ENCODE results near the gene PISD. TPM values are rescaled to one million over a fixed set of nuclear protein-coding genes. Genes with fewer than 3 reads are reported as not detected.

PISD gene
- total and polyA plus RNA-seq, 12 donors: 15.5 to 30.0 (median 18.7) TPM

- no peak for DNase-seq
- Histone ChIP-seq H3K27me3 (no peaks in the 10 kb centered on the region), H3K4me3 (no peak overlapping the region), H3K4me1 (peaks cover 0 to 25% (median 0%) of the 10 kb centered on the region in 9 donors), H3K9me3 (no peaks in the 10 kb centered on the region), H3K27ac (no peak overlapping the region), H3K36me3 (peaks cover 0 to 27% (median 0%) of the 10 kb centered on the region in 9 donors)
- no peak for TF ChIP-seq CTCF (IDR thresholded peaks at IDR 0.05)
- 87 to 91% methylated on average over 9 of the region's 9 CpGs for WGBS, 2 donors
- ATAC-seq: no peak
- intact Hi-C loops (cut with DNase I): no loop called here
Measured at GRCh38 chr22:31652911-31653684, 8.9 kb downstream of the PISD start.

- ATAC-seq: peak in 1 of 8 donors; percentile 9
- H3K27me3 ChIP-seq: no peaks in the 10 kb centered on the region
- no peaks in the 10 kb centered on the region for H3K9me3 ChIP-seq
- no peak overlapping the region for H3K4me3 ChIP-seq
- TF ChIP-seq CTCF (IDR thresholded peaks at IDR 0.05): no peak
- DNase-seq: no peak
- peaks cover 0 to 25% (median 0%) of the 10 kb centered on the region in 9 donors for H3K4me1 ChIP-seq
- intact Hi-C loops (cut with DNase I): no loop called here
- 81 to 89% methylated on average over 9 of the region's 9 CpGs for WGBS, 2 donors
- H3K27ac ChIP-seq: no peak overlapping the region
- peaks cover 0 to 37% (median 9%) of the 10 kb centered on the region in 9 donors for H3K36me3 ChIP-seq
Measured at GRCh38 chr22:31652088-31652487, 9.9 kb downstream of the PISD start.

GRCh38 chr22:31651664-31652063 is 10.4 kb downstream of the PISD start:
- Histone ChIP-seq H3K4me3 (no peak overlapping the region), H3K36me3 (peaks cover 0 to 41% (median 11%) of the 10 kb centered on the region in 9 donors), H3K4me1 (peaks cover 0 to 25% (median 0%) of the 10 kb centered on the region in 9 donors), H3K27ac (no peak overlapping the region), H3K27me3 (no peaks in the 10 kb centered on the region), H3K9me3 (no peaks in the 10 kb centered on the region)
- DNase-seq (no peak), ATAC-seq (no peak)
- TF ChIP-seq CTCF (IDR thresholded peaks at IDR 0.05): no peak
- intact Hi-C loops (cut with DNase I): no loop called here
- 88 to 92% methylated on average over 4 of the region's 4 CpGs for WGBS, 2 donors

- peaks cover 0 to 52% (median 18%) of the 10 kb centered on the region in 9 donors for H3K36me3 ChIP-seq
- no peak for DNase-seq
- H3K4me3 ChIP-seq: no peak overlapping the region
- no peak for TF ChIP-seq CTCF (IDR thresholded peaks at IDR 0.05)
- 76 to 86% methylated on average over 6 of the region's 6 CpGs for WGBS, 2 donors
- peaks cover 0 to 33% (median 0%) of the 10 kb centered on the region in 9 donors for H3K4me1 ChIP-seq
- no peaks in the 10 kb centered on the region for H3K27me3 ChIP-seq
- peak in 1 of 8 donors; percentile 51 for ATAC-seq
- intact Hi-C loops (cut with DNase I): no loop called here
- H3K27ac ChIP-seq: no peak overlapping the region
- no peaks in the 10 kb centered on the region for H3K9me3 ChIP-seq
Measured at GRCh38 chr22:31650391-31650790, 11.6 kb downstream of the PISD start.
